DMS79 treated with DMSO at 0.1 percent for 48 hours (cell line): ENCODE measurements around the gene CD151.
A peak's percentile ranks its signal among the peaks of the same experiment; 100 is the strongest.

Source experiments
- DNase-seq: peaks from one replicate; lab custom pipeline; 2025; lab: John Stamatoyannopoulos, UW

The CD151 gene

GRCh38 chr11:797296-798092 lies 35.3 kb upstream of the CD151 start:
- DNase-seq = peak; percentile 50

GRCh38 chr11:798093-798713 lies 34.5 kb upstream of the CD151 start, which contains the start of gene SLC25A22:
Gene SLC25A22 (minus strand): TSS chr11:798281. CDS start chr11:795006, 3,275 bp downstream.
- DNase-seq = no peak

- DNase-seq = no peak
Measured at GRCh38 chr11:799641-800316, 33.0 kb upstream of the CD151 start.

- no peak for DNase-seq
Measured at GRCh38 chr11:800473-800872, 32.3 kb upstream of the CD151 start.

- no peak for DNase-seq
Measured at GRCh38 chr11:801097-801780, 31.5 kb upstream of the CD151 start.

- no peak for DNase-seq
Measured at GRCh38 chr11:802018-802617, 30.6 kb upstream of the CD151 start.

GRCh38 chr11:802693-803466 lies 29.9 kb upstream of the CD151 start:
- no peak for DNase-seq

GRCh38 chr11:803467-803742 lies 29.3 kb upstream of the CD151 start:
- no peak for DNase-seq

GRCh38 chr11:803770-804598 lies 28.8 kb upstream of the CD151 start:
- peak; percentile 41 for DNase-seq

GRCh38 chr11:804599-804964 lies 28.2 kb upstream of the CD151 start:
- no peak for DNase-seq

GRCh38 chr11:808427-809286 lies 24.1 kb upstream of the CD151 start:
- no peak for DNase-seq

GRCh38 chr11:809287-810039 lies 23.3 kb upstream of the CD151 start, which contains the start of gene RPLP2:
Gene RPLP2 (plus strand): TSS chr11:809967. CDS start chr11:810235, 268 bp downstream.
- DNase-seq = peak; percentile 60

GRCh38 chr11:810040-810567 lies 22.6 kb upstream of the CD151 start:
- no peak for DNase-seq

- no peak for DNase-seq
Measured at GRCh38 chr11:811446-812245, 21.1 kb upstream of the CD151 start.

- DNase-seq = no peak
Measured at GRCh38 chr11:812390-812789, 20.4 kb upstream of the CD151 start.

GRCh38 chr11:813072-813455 lies 19.7 kb upstream of the CD151 start:
- no peak for DNase-seq

GRCh38 chr11:813456-814096 lies 19.2 kb upstream of the CD151 start:
- DNase-seq = no peak
